GM21367 (cell line): ENCODE results near the gene P3H3.

Source experiments
- ATAC-seq: cut with Tn5 transposase; IDR thresholded peaks from one replicate; pipeline ENCODE4 v1.9.1; 2021; ENCODE audit not compliant: unreplicated experiment

Gene P3H3

GRCh38 chr12:6842075-6842474, 13.9 kb downstream of the P3H3 start:
- no peak for ATAC-seq

DNA sequence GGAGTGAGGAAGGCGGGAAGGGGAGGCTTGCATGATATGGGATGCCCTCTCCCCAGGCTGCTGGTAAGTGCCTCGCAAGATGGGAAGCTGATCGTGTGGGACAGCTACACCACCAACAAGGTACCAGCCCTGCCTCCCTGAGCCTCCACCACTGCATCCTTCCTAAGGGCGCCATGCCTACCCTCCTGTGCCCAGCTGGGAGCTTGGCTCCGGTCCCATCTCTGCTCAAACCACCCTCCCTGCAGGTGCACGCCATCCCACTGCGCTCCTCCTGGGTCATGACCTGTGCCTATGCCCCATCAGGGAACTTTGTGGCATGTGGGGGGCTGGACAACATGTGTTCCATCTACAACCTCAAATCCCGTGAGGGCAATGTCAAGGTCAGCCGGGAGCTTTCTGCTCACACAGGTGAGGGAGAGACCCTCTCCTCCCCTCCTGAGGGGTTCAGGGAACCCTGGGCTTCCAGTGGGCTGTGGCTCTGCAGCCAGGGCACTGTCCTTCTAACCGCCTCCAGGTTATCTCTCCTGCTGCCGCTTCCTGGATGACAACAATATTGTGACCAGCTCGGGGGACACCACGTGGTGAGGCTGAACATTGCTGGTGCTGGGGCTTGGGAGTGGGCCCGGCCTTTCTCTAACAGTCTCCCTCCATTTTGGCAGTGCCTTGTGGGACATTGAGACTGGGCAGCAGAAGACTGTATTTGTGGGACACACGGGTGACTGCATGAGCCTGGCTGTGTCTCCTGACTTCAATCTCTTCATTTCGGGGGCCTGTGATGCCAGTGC, 15.1 kb downstream of the P3H3 start:
- ATAC-seq = no peak

DNA sequence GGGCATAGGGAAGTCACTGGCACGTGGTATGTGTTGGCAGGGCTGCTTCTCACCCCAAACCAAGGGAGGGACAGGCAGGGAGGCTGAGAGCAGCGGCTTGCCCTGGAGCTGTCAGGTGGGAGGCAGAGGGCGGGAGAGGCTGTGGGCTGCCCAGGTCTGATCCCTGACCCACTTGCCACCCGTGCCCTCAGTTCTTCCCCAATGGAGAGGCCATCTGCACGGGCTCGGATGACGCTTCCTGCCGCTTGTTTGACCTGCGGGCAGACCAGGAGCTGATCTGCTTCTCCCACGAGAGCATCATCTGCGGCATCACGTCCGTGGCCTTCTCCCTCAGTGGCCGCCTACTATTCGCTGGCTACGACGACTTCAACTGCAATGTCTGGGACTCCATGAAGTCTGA, 17.2 kb downstream of the P3H3 start:
- ATAC-seq = no peak

DNA sequence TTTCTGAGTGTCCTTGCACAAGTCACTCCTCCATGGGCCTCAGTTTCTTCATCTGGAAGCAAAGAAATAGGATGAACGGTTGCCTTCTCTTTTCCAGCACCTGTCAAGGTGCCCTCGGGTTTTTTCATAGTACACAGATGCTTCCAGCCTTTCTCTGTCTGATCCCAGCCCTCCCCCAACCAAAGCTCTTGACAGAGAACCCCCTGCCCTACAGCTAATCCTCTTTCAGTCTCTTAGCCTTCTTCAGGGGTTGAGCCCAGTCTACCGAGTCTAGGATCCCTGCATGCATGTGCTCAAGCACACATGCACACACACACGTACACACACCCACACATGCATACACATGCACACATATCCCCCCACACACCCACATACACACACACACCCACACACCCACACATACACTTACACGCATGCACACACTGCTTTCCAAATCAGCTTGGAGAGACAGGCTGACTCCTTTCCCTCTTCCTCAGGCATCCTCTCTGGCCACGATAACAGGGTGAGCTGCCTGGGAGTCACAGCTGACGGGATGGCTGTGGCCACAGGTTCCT, 18.2 kb downstream of the P3H3 start:
- no peak for ATAC-seq

DNA sequence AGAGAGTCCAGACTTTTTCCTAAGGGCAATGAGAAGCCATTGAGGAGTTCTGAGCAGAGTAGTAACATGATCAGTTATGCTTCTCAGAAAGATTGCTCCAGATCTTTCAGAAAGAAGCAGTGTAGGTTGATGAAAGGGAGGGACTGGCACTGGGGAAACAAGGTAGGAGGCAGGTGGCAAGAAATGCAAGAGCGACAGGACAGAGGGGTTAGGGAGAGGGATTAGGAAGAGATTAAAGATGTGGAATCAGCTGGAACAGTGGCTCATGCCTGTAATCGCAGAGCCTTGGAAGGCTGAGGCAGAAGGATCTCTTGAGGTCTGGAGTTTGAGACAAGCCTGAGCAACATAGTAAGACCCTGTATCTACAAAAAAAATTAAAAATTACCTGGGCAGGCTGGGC, 19.5 kb downstream of the P3H3 start:
- ATAC-seq = no peak

GRCh38 chr12:6849427-6849826, 21.2 kb downstream of the P3H3 start:
- no peak for ATAC-seq

DNA sequence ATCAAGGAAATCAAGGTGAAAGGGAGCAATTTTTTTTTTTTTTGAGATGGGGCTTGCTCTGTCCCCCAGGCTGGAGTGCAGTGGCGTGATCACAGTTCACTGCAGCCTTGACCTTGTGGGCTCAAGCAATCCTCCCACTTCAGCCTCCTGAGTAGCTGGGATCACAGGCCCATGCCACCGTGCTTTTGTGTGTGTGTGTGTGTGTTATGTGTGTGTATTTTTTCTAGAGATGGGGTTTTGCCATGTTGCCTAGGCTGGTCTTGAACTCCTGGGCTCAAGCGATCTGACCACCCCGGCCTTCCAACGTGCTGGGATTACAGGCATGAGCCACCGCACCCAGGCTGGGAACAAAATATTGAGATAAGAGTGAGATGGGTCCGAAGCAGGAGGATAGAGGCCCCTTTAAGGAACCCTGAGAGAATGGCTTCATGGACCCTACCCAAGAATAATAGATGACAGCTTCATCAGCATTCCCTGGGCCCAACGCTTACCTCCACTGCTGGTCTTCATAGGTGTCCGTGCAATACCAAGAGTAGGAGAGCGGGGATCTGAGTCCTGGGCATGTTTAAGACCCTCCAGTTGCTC, 21.9 kb downstream of the P3H3 start:
- no peak for ATAC-seq

GRCh38 chr12:6850796-6851152, 22.6 kb downstream of the P3H3 start:
- no peak for ATAC-seq

DNA sequence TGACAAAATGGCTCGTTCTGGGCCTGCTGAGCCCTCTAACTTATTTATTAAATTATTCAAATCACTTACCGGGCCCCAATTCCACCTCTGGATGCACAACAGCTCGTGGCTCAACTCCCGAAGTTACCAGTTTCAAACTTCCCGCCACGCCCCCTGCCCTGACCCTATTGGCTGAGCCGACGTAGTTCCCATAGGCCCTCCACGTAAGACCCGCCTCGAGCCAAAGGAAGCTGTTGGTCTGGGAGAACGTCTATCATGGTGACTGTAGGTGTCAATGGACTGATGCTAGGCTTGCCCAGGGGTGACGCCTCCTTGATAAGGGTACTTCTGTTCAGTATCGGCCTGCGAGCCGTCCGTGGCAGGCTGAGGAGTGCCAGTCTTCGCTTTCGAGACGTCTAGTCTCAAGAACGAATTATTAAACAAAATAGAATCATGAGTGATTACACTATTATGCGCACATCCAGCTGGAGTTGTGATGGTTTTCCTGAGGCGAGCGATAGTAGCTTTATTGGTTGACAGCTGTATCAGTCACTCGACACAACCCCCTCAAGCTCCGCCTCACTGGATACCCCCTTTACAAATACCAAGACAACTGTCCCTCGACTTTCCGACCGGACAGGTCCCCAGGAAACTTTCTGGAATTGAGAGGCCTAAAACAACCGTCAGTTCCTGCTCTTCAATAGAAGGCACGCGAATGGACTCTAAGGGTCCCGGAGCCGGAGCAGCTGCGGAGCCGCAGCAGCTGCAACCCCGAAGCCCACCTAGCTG, 23.1 kb downstream of the P3H3 start, which contains the start of gene CDCA3:
Gene CDCA3 (minus strand): TSS at position 134 of the 768 bp plus-strand sequence. CDS start 334 bp downstream, outside the sequence.
- ATAC-seq = peak; percentile 48

GRCh38 chr12:6851921-6852650, 23.9 kb downstream of the P3H3 start, which contains the start of gene USP5:
Gene USP5 (plus strand): TSS chr12:6852150. CDS start chr12:6852180, 30 bp downstream.
- ATAC-seq = peak; percentile 68

GRCh38 chr12:6852651-6853354, 24.6 kb downstream of the P3H3 start:
- ATAC-seq = no peak

DNA sequence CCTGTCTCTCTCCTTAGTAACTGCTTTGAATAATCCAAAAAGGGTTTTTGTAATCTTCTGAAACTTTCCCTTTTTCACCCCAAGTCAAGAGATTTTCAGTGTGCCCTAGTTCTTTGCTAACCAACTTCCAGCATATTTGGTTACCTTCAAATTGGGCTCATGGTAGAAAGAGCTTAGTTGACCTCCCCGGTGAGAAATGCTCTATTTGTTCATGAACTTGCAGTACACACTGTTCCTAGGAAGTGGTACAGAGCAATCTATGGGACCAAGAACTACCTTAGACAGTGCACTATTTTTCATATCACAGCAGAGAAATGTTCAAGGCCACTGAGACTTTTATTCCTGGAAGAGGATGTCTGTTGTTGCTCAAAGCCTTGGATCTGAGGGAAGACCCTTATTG, 25.4 kb downstream of the P3H3 start:
- no peak for ATAC-seq

GRCh38 chr12:6854036-6854435, 25.8 kb downstream of the P3H3 start:
- no peak for ATAC-seq

DNA sequence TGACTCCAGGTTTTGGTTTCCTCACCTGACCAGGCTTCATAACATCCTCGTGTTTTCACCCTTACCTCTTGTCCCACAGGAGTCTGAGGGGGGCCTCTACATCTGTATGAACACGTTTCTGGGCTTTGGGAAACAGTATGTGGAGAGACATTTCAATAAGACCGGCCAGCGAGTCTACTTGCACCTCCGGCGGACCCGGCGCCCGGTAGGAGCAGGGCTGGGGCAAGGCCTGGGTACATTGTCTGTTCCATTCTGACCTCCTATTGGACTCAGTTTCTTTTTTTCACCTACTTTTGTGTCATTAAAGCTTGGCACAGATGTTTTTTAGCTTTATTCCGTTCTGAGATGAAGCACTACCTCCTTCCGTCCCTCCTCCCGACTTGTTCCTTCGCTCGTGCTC, 27.1 kb downstream of the P3H3 start:
- ATAC-seq = no peak

DNA sequence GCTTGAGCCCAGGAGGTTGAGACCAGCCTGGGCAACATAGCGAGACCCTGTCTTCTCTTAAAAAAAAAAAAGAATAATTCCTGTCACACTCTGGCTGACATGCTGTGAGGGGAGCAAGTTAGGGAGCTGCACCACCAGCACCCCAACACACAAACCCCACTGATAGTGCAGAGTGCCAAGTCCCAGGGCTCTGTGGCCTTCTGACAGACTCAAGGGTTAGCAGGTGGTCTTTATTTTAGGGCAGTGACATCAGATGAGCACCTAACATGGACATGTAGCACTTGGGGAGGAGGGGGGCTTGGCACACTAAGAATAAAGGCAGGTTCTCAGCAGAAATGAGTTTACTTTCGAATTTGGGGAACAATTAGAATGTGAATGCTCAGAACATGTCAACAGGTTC, 30.6 kb downstream of the P3H3 start:
- ATAC-seq = no peak

- no peak for ATAC-seq
These were observed 31.9 kb downstream of the P3H3 start for GRCh38 chr12:6860116-6860515.

DNA sequence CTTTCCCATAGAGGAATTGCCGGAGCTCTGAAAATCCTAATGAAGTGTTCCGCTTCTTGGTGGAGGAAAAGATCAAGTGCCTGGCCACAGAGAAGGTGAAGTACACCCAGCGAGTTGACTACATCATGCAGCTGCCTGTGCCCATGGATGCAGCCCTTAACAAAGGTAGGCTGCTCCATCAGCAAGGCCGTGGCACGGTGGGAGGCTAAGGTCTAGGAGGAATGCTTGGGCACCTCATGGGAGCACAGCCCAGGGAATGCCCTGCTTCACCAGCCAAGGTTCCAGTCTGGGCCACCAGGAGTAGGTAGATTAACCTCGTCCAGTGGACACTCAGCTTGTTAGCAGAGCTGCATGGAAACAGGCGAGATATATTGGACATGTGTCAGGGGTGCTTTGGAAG, 32.7 kb downstream of the P3H3 start:
- ATAC-seq = no peak

- ATAC-seq = no peak
These were observed 33.2 kb downstream of the P3H3 start for GRCh38 chr12:6861391-6861790.

DNA sequence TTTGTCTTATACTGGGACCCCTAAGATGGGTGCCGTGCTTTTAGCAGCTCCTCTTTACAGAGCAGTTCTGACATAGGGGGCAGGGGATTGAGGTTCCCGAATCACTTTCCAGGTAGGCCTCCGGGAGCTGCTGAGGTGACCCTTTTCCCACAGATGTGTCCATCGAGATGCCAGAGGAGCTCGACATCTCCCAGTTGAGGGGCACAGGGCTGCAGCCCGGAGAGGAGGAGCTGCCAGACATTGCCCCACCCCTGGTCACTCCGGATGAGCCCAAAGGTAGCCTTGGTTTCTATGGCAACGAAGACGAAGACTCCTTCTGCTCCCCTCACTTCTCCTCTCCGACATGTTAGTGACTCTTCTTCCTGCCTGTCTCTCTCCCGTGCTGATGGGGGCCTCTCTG, 34.8 kb downstream of the P3H3 start:
- no peak for ATAC-seq

GRCh38 chr12:6863586-6864321, 35.5 kb downstream of the P3H3 start:
- no peak for ATAC-seq
